GM18508 (cell line): ENCODE results near the gene RHBDD3.
"Not testable (repeated sequence)": the region's sequence is repeated elsewhere in the genome, so short reads cannot be mapped to it uniquely, and the experiment has no call there.

Source experiments
- ATAC-seq: cut with Tn5 transposase; IDR thresholded peaks from one replicate; pipeline ENCODE4 v1.9.1; 2021; ENCODE audit warnings: moderate number of reproducible peaks; ENCODE audit not compliant: insufficient read depth, unreplicated experiment

Gene RHBDD3

DNA sequence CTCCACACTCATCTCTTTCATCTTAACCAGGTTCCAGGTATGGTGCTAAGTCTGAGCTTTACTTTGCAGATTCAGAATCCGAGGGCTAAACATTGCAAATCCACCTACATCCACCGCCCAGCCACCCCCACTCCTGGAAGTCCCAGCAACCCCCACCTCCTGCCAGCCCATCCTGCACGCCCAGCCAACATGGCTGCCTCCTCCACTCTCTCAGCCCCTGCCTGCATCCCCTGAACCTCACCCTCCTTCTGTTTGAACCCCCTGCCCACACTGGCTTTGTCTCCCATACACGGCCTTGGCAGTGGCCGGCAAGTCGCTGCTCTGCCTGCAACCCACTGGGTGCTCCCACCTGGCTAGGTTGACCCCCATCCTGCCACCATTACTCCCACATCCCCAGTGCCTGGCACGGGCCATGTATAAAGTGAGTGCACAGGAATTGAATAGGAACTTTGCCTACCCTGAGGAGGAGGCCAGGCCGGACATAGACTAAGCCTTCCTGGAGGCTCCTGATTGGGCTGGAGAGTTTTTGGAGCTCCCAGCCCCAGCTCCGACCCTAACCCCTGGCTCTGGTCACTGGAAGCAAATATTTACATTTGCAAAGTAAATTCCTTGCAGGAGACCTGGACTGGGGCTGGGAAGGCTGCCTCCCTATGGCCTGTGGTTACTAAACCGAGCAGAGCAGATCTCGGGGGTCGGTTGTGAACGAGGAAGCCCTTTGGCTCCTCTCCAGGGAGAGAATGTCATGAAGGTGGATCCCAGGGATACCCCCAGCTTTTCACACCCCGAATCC is 47.7 kb downstream of the RHBDD3 start:
- ATAC-seq = no peak

DNA sequence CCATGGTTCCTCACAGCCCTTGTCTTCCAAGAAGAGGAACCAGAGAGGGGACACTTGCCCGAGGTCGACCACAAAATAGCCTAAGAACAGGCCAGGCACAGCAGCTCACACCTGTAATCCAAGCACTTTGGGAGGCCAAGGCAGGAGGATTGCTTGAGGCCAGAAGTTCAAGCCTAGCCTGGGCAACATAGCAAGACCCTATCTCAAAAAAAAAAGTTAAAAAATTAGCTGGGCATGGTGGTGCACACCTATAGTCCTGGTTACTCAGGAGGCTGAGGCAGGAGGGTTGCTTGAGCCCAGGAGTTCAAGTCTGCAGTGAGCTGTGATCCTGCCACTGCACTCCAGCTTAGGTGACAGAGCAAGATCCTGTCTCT is 48.4 kb downstream of the RHBDD3 start:
- ATAC-seq = not testable (repeated sequence)

DNA sequence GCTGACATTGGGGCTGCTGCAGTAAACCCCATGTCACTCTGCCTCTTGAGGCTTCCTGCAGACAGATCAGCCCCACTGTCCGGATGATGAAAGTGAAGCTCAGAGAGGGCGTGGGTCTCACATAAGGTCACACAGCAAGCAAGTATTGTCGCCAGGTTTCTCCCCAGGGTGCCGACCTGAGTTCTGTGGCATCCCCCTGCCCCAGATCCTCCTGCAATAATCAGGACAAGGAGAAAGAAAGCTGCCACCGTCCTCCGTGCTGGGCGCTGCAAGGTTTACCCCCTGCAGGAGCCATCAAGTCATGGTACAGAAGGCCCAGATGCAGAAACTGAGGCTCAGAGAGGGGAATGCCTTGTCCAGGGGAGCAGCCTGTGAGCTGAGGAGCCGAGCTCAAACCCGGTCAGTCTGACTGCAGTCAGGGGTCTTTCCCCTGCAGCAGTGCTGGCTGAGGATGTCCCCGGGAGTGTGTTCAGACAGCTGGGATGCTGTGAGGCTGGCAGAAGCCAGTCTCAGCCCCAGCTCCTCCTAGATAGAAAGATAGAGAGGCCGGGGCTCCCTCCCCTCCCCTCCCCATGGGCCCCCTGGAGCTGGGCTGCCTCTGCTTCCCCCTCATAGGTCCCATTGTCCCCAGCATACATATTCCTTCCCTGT is 48.9 kb downstream of the RHBDD3 start:
- ATAC-seq = no peak

- no peak for ATAC-seq
Observed at GRCh38 chr22:29217827-29218757, 49.7 kb downstream of the RHBDD3 start.

DNA sequence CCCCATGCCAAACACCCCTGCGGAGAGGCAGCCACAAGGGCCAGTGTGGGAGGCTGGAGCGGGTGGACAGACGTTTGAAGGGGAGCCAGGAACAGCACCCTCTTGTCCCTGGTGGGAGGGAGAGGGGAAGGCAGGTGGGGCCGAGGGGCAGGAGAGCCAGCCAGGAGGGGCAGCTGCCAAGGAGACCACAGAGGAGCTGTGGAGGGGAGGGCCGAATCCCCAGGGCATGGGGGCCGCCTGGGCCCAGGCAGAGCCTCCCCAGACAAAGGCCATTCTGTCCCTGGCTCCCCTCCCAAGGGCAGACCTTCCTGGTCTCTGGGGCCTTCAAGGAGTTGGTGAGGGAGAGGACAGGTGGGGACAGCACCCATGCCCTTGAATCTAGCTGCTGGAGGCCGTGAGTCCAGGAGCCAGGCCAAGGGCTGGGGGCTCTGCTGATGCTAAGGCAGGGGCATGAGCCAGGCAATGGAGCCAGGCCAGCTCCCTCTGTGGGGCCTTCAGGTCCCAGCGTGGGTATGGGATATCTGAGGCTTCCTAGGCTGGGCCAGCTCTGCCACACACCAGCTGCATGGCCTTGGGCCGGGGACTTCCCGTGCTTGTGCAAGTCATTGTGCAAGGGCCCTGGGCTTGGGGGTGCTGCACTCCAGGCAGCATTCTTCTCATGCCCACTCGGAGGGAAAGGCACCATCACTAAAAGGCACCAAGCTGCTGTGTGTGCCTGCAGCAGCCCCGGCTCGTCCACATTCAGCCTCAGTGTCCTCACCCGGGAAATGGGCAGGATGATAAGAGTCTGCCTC is 50.7 kb downstream of the RHBDD3 start:
- no peak for ATAC-seq

DNA sequence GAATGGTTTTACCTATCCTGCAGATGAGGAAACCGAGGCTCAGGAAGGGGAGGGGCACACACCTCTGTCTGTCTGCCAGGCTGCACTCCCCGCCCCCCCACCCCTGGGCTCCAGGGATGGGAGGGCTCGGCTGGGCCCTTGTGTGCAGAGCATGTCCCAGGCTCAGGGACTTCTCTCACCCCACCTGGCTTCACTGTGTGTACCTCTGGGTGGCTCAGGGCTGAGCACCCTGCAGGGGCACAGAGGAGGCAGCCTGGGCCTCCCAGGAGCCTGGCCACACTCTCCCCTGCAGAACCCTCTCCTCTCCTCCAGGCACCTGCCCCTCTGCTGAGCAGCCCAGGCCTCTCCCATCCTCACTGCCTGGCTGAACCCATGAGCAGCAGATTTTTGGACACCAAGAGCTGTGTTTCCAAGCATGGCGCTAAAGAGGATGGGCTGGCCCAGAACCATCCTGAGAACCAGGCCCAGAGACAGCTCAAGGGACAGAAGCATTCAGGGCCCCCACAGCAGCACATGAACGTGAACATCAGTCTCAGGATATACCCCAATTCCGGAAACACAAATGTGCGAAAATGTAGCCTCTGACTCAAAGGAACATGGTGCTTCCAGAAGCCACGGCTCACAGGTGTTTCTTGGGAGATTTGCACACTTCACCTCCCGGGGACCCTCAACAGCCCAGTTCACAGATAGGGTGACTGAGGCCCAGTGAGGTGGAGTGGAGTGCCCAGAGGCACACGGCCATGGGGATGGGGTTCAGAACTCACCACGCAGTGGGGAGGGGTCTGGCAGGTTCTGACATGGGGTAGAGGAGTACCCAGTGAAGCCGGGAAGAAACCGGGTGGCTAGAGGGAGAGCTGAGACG is 51.5 kb downstream of the RHBDD3 start:
- ATAC-seq = no peak

GRCh38 chr22:29215012-29215860 is 52.5 kb downstream of the RHBDD3 start:
- no peak for ATAC-seq

DNA sequence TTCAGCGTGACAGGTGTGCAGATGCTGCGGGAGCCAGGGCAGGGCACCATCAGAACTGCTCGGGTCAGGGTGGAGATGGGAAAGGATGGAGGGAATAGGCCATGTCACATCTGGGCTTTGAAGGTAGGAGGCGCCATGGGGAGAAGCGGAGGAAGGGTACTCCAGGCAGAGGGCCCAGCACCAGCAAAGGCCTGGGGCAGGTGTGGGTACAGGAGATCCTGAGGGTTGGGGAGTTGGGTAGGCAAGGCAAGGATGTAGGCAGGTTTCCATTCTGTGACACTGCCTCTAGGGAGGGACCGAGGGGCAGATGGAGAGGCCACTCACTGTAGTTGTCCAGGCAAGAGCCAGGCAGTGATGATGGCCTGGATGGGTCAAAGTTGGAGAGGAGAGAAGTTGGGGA is 53.5 kb downstream of the RHBDD3 start:
- no peak for ATAC-seq

DNA sequence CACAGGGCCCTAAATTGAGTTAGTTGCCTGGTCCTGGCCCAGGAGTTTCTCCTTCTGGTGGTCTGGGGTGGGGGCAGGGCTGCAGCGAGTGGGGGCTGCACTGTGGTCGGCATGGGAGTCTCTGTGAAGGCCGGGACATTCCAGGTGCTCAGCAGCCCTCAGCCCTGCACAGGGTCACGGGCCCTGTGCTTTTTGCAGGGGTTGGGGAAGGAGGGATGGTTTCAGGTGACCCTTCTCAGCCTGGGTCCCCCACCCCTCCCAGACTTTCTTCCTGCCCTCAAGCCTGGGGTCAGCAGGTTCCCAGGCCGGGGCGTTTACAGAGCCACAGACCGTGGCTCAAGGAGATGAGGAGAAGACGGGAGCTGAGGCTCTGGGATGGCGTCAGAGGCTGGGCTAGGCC is 54.3 kb downstream of the RHBDD3 start:
- no peak for ATAC-seq

DNA sequence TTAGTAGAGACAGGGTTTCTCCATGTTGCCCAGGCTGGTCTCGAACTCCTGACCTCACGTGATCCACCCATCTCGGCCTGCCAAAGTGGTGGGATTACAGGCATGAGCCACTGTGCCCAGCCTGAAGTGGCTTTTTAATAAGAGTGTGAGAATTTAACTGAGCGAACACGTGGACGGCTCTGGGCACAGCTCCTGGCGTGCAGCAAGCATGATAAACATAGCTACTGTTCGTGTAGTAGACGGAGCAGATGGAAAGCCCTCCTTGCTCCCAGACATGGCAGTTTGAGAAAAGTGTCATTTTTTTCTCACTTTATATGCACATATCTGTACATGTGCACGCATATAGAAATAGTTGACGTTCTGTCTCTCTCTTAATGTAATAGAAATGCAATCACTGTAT is 55.0 kb downstream of the RHBDD3 start:
- no peak for ATAC-seq

- ATAC-seq = no peak
Observed at GRCh38 chr22:29211466-29211865, 56.3 kb downstream of the RHBDD3 start.

GRCh38 chr22:29211066-29211465 is 56.7 kb downstream of the RHBDD3 start:
- ATAC-seq = no peak
